GM23338 (cell line): Measurements from ENCODE around the gene ASB2.

Experiments used
- CREB1 ChIP-seq: fragments of 250-450 bp; sonication (Bioruptor Pico); IDR thresholded peaks from 2 replicates; pipeline ENCODE4 v1.5.0; 2020; ENCODE audit warnings: low read depth, mild to moderate bottlenecking, moderate library complexity
- ETS1 ChIP-seq: IDR thresholded peaks from 2 replicates; pipeline ENCODE4 v1.6.1; 2016; ENCODE audit warnings: antibody characterized with exemption
- EZH2 ChIP-seq: fragments of 200-600 bp; sonication (generic); IDR thresholded peaks from one replicate; pipeline ENCODE4 v1.8.0; 2017; ENCODE audit warnings: antibody characterized with exemption, mild to moderate bottlenecking, low read depth; ENCODE audit not compliant: unreplicated experiment
- EZH2phosphoT487 ChIP-seq: fragments of 200-600 bp; sonication (generic); IDR thresholded peaks from one replicate; pipeline ENCODE4 v1.8.1; 2018; ENCODE audit warnings: antibody characterized with exemption; ENCODE audit not compliant: unreplicated experiment
- JUNB ChIP-seq: IDR thresholded peaks from one replicate; pipeline ENCODE4 v1.6.1; 2016; ENCODE audit warnings: antibody characterized with exemption; ENCODE audit not compliant: unreplicated experiment
- NANOG ChIP-seq: IDR thresholded peaks from 2 replicates; pipeline ENCODE4 v1.6.1; 2016; ENCODE audit warnings: antibody characterized with exemption, borderline replicate concordance
- POLR2AphosphoS5 ChIP-seq: IDR thresholded peaks from 2 replicates; pipeline ENCODE4 v1.6.1; 2016; ENCODE audit warnings: antibody characterized with exemption, low read depth
- REST ChIP-seq: IDR thresholded peaks from one replicate; pipeline ENCODE4 v1.6.1; 2018; ENCODE audit warnings: antibody characterized with exemption; ENCODE audit not compliant: unreplicated experiment
- STAT1 ChIP-seq: IDR thresholded peaks from one replicate; pipeline ENCODE4 v1.6.1; 2016; ENCODE audit warnings: antibody characterized with exemption; ENCODE audit not compliant: unreplicated experiment
- ZNF114 ChIP-seq: fragments of 250-450 bp; sonication (Bioruptor Pico); IDR thresholded peaks from 2 replicates; pipeline ENCODE4 v1.5.0; 2020; ENCODE audit warnings: mild to moderate bottlenecking, moderate library complexity
- ZNF331 ChIP-seq: fragments of 250-450 bp; sonication (Bioruptor Pico); IDR thresholded peaks from 2 replicates; pipeline ENCODE4 v1.5.0; 2020; ENCODE audit warnings: low read depth, mild to moderate bottlenecking, moderate library complexity
- ZNF462 ChIP-seq: fragments of 250-450 bp; sonication (Bioruptor Pico); IDR thresholded peaks from 2 replicates; pipeline ENCODE4 v1.5.0; 2020; ENCODE audit warnings: mild to moderate bottlenecking, moderate library complexity
- TF ChIP-seq, protein P1 (sequence below), 2 experiments: fragments of 200-600 bp in 1 of 2; sonication (generic) in 1 of 2; conservative IDR thresholded peaks; 2 replicates each; pipeline versions ENCODE4 v1.5.1 to v1.6.1; 2016 to 2017; ENCODE audit warnings: antibody characterized with exemption in 2 of 2, low read depth in 2 of 2, mild to moderate bottlenecking in 2 of 2, moderate library complexity in 1 of 2

- TF ChIP-seq, protein P1, sequence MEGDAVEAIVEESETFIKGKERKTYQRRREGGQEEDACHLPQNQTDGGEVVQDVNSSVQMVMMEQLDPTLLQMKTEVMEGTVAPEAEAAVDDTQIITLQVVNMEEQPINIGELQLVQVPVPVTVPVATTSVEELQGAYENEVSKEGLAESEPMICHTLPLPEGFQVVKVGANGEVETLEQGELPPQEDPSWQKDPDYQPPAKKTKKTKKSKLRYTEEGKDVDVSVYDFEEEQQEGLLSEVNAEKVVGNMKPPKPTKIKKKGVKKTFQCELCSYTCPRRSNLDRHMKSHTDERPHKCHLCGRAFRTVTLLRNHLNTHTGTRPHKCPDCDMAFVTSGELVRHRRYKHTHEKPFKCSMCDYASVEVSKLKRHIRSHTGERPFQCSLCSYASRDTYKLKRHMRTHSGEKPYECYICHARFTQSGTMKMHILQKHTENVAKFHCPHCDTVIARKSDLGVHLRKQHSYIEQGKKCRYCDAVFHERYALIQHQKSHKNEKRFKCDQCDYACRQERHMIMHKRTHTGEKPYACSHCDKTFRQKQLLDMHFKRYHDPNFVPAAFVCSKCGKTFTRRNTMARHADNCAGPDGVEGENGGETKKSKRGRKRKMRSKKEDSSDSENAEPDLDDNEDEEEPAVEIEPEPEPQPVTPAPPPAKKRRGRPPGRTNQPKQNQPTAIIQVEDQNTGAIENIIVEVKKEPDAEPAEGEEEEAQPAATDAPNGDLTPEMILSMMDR (conservative IDR thresholded peaks at IDR 0.05; ENCODE audit: low read depth in 2 of 2): no peak
- TF ChIP-seq EZH2phosphoT487 (no peak), EZH2 (no peak), JUNB (no peak), CREB1 (CRISPR knock-in tag) (no peak), REST (no peak), POLR2AphosphoS5 (no peak), ZNF114 (no peak), STAT1 (no peak), ZNF331 (CRISPR knock-in tag) (no peak), ETS1 (no peak), NANOG (no peak), ZNF462 (no peak)
Measured at GRCh38 chr14:94015223-94015622, 38.9 kb upstream of the ASB2 start.
